KMS-11 (cell line): Measurements from ENCODE around the gene D2HGDH.

Experiments used
- H2AFZ ChIP-seq: fragments of 200-600 bp; sonication (generic); 2 replicates; pipeline ENCODE4 v1.6.1; 2016; ENCODE audit warnings: antibody characterized with exemption, mixed run types, low read depth
- H3K27ac ChIP-seq: fragments of 200-600 bp; sonication (generic); 2 replicates; pipeline ENCODE4 v1.6.1; 2016; ENCODE audit warnings: mild to moderate bottlenecking, mixed run types
- H3K27me3 ChIP-seq: fragments of 200-600 bp; sonication (generic); 2 replicates; pipeline ENCODE4 v1.6.1; 2017; ENCODE audit warnings: mild to moderate bottlenecking, low read depth, mixed run types, moderate library complexity; ENCODE audit not compliant: insufficient read depth
- H3K36me3 ChIP-seq: fragments of 200-600 bp; sonication (generic); 2 replicates; pipeline ENCODE4 v1.6.1; 2017; ENCODE audit warnings: mild to moderate bottlenecking, mixed run types; ENCODE audit not compliant: insufficient read depth
- H3K4me1 ChIP-seq: fragments of 200-600 bp; sonication (generic); 2 replicates; pipeline ENCODE4 v1.6.1; 2016; ENCODE audit warnings: mild to moderate bottlenecking, low read depth, mixed run types; ENCODE audit not compliant: poor library complexity, severe bottlenecking
- H3K4me2 ChIP-seq: fragments of 200-600 bp; sonication (generic); 2 replicates; pipeline ENCODE4 v1.7.0; 2016; ENCODE audit warnings: mild to moderate bottlenecking, mixed run types
- H3K4me3 ChIP-seq: fragments of 200-600 bp; sonication (generic); IDR thresholded peaks from 2 replicates; pipeline ENCODE4 v1.6.1; 2017; ENCODE audit warnings: low read depth, low read length, mixed read lengths; ENCODE audit not compliant: insufficient read depth
- H3K79me2 ChIP-seq: fragments of 200-600 bp; sonication (generic); 2 replicates; pipeline ENCODE4 v1.6.1; 2016; ENCODE audit warnings: low read depth, mixed run types; ENCODE audit not compliant: insufficient read depth
- H3K9ac ChIP-seq: fragments of 200-600 bp; sonication (generic); 2 replicates; pipeline ENCODE4 v1.6.1; 2016; ENCODE audit warnings: mild to moderate bottlenecking, mixed run types
- H4K20me1 ChIP-seq: fragments of 200-600 bp; sonication (generic); 2 replicates; pipeline ENCODE4 v1.6.1; 2016; ENCODE audit warnings: mild to moderate bottlenecking, mixed run types; ENCODE audit not compliant: insufficient read depth
- TF ChIP-seq, protein P1 (sequence below): fragments of 200-600 bp; sonication (generic); conservative IDR thresholded peaks from 2 replicates; pipeline ENCODE4 v1.6.1; 2017; ENCODE audit warnings: low read depth, mild to moderate bottlenecking, antibody characterized with exemption, low read length, moderate library complexity, mixed read lengths

The D2HGDH gene

DNA sequence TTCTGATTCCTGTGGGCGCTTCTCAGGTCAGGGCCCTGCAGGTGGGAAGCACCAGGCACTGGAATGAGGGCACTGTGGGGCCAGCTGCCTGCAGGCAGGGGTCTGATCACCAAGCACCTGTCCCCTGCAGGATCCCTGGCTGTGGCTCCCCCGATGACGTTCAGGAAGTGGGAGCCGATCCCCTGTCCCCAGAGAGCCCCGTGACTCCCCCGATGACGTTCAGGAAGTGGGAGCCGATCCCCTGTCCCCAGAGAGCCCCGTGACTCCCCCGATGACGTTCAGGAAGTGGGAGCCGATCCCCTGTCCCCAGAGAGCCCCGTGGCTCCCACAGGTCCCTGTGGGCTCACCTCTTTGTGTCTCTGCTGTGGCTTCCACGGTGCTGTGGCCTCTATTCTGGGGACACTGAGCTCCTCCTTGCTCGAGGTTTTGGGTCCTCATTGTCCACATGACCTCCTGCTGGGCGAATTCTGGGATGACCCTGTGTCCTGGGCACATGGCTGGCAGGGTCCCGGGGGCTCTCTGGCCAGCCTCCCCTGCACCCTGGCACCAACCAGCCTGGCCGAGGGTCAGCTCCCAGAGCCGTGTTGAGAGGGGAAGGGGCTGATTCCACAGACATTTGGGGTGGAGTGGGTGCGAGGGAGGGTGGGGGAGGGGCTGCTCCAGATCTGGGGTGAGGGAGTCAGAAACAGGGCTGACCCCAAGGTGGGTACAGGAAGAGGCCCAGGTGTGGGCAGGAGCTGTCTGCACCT lies 79.4 kb downstream of the D2HGDH start:
- Histone ChIP-seq H3K36me3 (no peaks in the 10 kb centered on the region), H3K79me2 (no peaks in the 10 kb centered on the region), H3K4me2 (no peak overlapping the region), H3K9ac (no peak overlapping the region), H3K4me1 (no peaks in the 10 kb centered on the region), H2AFZ (no peak overlapping the region), H4K20me1 (no peaks in the 10 kb centered on the region), H3K4me3 (no peak overlapping the region), H3K27me3 (peaks cover 62% of the 10 kb centered on the region), H3K27ac (no peak overlapping the region)
- TF ChIP-seq, protein P1, sequence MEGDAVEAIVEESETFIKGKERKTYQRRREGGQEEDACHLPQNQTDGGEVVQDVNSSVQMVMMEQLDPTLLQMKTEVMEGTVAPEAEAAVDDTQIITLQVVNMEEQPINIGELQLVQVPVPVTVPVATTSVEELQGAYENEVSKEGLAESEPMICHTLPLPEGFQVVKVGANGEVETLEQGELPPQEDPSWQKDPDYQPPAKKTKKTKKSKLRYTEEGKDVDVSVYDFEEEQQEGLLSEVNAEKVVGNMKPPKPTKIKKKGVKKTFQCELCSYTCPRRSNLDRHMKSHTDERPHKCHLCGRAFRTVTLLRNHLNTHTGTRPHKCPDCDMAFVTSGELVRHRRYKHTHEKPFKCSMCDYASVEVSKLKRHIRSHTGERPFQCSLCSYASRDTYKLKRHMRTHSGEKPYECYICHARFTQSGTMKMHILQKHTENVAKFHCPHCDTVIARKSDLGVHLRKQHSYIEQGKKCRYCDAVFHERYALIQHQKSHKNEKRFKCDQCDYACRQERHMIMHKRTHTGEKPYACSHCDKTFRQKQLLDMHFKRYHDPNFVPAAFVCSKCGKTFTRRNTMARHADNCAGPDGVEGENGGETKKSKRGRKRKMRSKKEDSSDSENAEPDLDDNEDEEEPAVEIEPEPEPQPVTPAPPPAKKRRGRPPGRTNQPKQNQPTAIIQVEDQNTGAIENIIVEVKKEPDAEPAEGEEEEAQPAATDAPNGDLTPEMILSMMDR, result no peak

DNA sequence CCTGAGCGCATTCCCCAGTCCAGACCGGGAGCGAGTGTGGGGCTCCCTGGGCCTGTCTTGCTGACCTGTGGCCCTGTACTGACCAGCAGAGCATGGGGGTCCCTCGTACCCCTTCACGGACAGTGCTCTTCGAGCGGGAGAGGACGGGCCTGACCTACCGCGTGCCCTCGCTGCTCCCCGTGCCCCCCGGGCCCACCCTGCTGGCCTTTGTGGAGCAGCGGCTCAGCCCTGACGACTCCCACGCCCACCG lies 79.9 kb downstream of the D2HGDH start:
- no peaks in the 10 kb centered on the region for H4K20me1 ChIP-seq
- no peaks in the 10 kb centered on the region for H3K36me3 ChIP-seq
- no peak overlapping the region for H3K4me3 ChIP-seq
- H3K4me1 ChIP-seq, result no peaks in the 10 kb centered on the region
- H3K27ac ChIP-seq, result no peak overlapping the region
- no peak overlapping the region for H2AFZ ChIP-seq
- no peak overlapping the region for H3K4me2 ChIP-seq
- no peaks in the 10 kb centered on the region for H3K79me2 ChIP-seq
- H3K9ac ChIP-seq, result no peak overlapping the region
- TF ChIP-seq, protein P1, result no peak
- peaks cover 61% of the 10 kb centered on the region for H3K27me3 ChIP-seq

DNA sequence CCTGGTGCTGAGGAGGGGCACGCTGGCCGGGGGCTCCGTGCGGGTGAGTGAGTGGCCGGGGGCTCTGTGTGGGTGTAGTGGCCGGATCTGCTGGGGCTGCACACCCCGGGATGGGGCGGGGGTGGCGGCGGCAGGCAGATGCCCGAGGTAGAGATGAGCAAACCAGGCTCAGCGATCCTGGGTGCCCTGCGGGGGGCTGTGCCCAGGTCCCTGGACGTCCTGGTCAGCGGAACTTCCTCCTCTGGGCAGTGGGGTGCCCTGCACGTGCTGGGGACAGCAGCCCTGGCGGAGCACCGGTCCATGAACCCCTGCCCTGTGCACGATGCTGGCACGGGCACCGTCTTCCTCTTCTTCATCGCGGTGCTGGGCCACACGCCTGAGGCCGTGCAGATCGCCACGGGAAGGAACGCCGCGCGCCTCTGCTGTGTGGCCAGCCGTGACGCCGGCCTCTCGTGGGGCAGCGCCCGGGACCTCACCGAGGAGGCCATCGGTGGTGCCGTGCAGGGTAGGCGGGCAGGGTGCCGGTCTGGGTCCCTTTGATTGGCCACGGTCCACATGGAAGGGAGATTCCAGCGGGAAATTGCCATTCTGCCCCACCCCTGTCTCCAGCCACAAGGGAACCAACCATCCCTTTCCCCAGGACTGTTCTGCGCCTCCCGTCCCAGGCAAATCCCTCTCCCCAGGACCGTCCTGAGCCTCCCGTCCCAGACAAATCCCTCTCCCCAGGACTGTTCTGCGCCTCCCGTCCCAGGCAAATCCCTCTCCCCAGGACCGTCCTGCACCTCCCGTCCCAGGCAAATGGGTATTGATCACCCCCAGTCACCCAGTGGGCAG lies 80.4 kb downstream of the D2HGDH start:
- H2AFZ ChIP-seq, result no peak overlapping the region
- H4K20me1 ChIP-seq, result no peaks in the 10 kb centered on the region
- H3K4me1 ChIP-seq, result no peaks in the 10 kb centered on the region
- no peaks in the 10 kb centered on the region for H3K79me2 ChIP-seq
- H3K36me3 ChIP-seq, result no peaks in the 10 kb centered on the region
- TF ChIP-seq, protein P1, result no peak
- no peak overlapping the region for H3K9ac ChIP-seq
- no peak overlapping the region for H3K4me2 ChIP-seq
- H3K27me3 ChIP-seq, result peaks cover 56% of the 10 kb centered on the region
- H3K27ac ChIP-seq, result no peak overlapping the region
- H3K4me3 ChIP-seq, result no peak overlapping the region

DNA sequence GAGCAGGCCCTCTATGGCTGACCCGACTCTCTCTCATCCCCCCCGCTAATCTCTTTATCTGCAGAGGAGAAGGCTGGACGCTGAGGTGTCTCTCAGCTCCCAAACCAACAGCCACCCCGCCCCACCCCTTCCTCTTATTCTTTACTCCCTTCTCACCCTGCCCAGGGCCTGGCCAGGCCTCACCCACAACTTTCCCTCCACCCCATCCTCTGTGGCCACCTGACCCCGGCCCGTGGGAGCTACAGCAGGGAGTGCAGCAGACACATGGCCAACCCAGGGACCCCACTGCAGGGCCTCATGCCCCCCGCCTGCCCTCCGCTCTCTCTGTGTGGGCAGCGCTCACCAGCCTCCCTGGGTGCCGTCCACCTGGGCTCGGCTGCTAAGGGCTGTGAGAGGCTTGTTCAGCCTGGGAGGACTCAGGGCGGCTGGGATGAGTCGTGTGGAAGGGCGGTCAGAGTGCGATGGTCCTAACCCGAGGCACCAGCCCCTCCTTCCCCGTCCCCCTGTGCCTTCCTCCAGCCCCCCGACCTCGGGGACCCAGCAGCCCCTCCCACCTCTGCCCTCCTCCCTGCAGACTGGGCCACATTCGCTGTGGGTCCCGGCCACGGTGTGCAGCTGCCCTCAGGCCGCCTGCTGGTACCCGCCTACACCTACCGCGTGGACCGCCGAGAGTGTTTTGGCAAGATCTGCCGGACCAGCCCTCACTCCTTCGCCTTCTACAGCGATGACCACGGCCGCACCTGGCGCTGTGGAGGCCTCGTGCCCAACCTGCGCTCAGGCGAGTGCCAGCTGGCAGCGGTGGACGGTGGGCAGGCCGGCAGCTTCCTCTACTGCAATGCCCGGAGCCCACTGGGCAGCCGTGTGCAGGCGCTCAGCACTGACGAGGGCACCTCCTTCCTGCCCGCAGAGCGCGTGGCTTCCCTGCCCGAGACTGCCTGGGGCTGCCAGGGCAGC lies 81.3 kb downstream of the D2HGDH start:
- Histone ChIP-seq H2AFZ (no peak overlapping the region), H3K4me1 (no peaks in the 10 kb centered on the region), H3K4me3 (no peak overlapping the region), H3K27ac (no peak overlapping the region), H3K27me3 (peaks cover 60% of the 10 kb centered on the region), H4K20me1 (no peaks in the 10 kb centered on the region), H3K79me2 (no peaks in the 10 kb centered on the region), H3K4me2 (no peak overlapping the region), H3K9ac (no peak overlapping the region), H3K36me3 (no peaks in the 10 kb centered on the region)
- TF ChIP-seq, protein P1, result no peak
